Naive B cell (primary cell): ENCODE results near the gene PPFIA2. TPM values are rescaled to one million over a fixed set of nuclear protein-coding genes. Genes with fewer than 3 reads are reported as not detected.
"Not testable (repeated sequence)": the region's sequence is repeated elsewhere in the genome, so short reads cannot be mapped to it uniquely, and the experiment has no call there.

Experiments used
- ATAC-seq, 2 donors: fragments of 150-1000 bp; cut with Tn5 transposase; 2 replicates each; pipeline ENCODE4 v1.10.0; 2021; ENCODE audit warnings: low read depth in 2 of 2, mild to moderate bottlenecking in 2 of 2, moderate library complexity in 2 of 2
- DNase-seq: peaks from one replicate; pipeline ENCODE4 v3.0.0; 2022
- H3K27ac Mint-ChIP-seq, 6 donors: one replicate each; pipeline ENCODE4 v1.8.0; 2020 to 2022; ENCODE audit warnings: mild to moderate bottlenecking in 6 of 6, mixed read lengths in 6 of 6, moderate library complexity in 5 of 6, inconsistent platforms in 2 of 6
- H3K27me3 Mint-ChIP-seq, 3 donors: one replicate each; pipeline ENCODE4 v1.8.0; 2021 to 2022; ENCODE audit warnings: mixed read lengths in 3 of 3, mild to moderate bottlenecking in 1 of 3
- H3K36me3 Mint-ChIP-seq, 2 donors: one replicate each; pipeline ENCODE4 v1.8.0; 2020 to 2022; ENCODE audit warnings: mixed read lengths in 2 of 2, inconsistent platforms in 1 of 2, mild to moderate bottlenecking in 1 of 2
- H3K4me1 Mint-ChIP-seq, 3 donors: one replicate each; pipeline ENCODE4 v1.8.0; 2020 to 2022; ENCODE audit warnings: mixed read lengths in 3 of 3, inconsistent platforms in 1 of 3, mild to moderate bottlenecking in 1 of 3, moderate library complexity in 1 of 3
- H3K4me3 Mint-ChIP-seq, 8 donors: one replicate each; pipeline ENCODE4 v1.8.0; 2020 to 2022; ENCODE audit warnings: mild to moderate bottlenecking in 8 of 8, mixed read lengths in 8 of 8, moderate library complexity in 8 of 8, inconsistent platforms in 2 of 8
- H3K9me3 Mint-ChIP-seq, 7 donors: one replicate each; pipeline ENCODE4 v1.8.0; 2020 to 2022; ENCODE audit warnings: mixed read lengths in 7 of 7, mild to moderate bottlenecking in 5 of 7, inconsistent platforms in 2 of 7, moderate library complexity in 1 of 7
- polyA plus RNA-seq, 6 donors: library from polyadenylated mRNA; unstranded; fragments of 300-500 nt; fragmentation: Illumina TruSeq; gene quantifications; one replicate each; pipeline ENCODE4 v1.2.3, GENCODE V29; 2021; ENCODE audit warnings: low read depth in 6 of 6

The PPFIA2 gene
- polyA plus RNA-seq, 6 donors from 2014 or later, result not detected

DNA sequence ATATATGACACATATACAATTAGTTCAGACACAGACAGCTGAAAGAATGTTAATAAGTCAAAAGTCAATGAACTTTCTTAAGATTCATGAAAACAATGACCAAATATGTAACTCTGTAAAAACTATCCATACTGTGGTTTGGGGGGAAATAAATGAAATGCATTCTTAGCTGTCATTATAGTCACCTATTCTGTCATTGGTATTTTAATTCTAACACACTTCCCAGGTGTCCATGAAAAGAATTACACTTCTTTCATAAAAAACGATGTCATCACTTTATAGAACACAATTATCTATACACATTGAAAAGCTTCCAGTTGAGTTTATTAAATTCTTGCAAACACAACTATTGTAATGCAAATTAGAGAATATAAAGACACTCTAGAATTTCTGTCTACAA is 35.8 kb downstream of the PPFIA2 start:
- Mint-ChIP-seq H3K27me3 (no peaks in the 10 kb centered on the region), H3K9me3 (peaks cover 0 to 6% (median 0%) of the 10 kb centered on the region in 7 donors), H3K4me1 (no peaks in the 10 kb centered on the region), H3K4me3 (no peak overlapping the region), H3K27ac (no peak overlapping the region), H3K36me3 (no peaks in the 10 kb centered on the region)
- ATAC-seq (no peak), DNase-seq (no peak)

DNA sequence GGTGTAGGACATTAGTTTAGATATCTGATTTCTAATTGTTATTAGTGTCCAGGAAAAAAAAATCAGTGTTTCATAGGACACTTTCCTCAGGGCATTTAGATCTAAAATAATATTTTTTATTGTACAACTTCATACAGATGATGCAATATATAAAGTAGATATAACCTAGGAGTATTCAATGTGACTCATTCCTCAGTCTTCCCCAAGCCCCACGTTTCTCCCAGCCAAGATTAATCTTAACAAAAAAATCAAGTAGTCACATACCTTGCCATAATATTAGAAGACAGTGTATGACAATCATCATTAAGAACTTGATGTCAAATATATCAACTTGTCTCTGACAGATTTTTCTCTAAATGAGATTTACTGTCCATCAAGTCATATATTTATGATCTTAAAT is 37.1 kb downstream of the PPFIA2 start:
- no peak overlapping the region for H3K27ac Mint-ChIP-seq
- ATAC-seq (no peak), DNase-seq (no peak)
- no peak overlapping the region for H3K4me3 Mint-ChIP-seq
- no peaks in the 10 kb centered on the region for H3K27me3 Mint-ChIP-seq
- peaks cover 0 to 10% (median 0%) of the 10 kb centered on the region in 7 donors for H3K9me3 Mint-ChIP-seq
- H3K36me3 Mint-ChIP-seq, result no peaks in the 10 kb centered on the region
- H3K4me1 Mint-ChIP-seq, result no peaks in the 10 kb centered on the region

DNA sequence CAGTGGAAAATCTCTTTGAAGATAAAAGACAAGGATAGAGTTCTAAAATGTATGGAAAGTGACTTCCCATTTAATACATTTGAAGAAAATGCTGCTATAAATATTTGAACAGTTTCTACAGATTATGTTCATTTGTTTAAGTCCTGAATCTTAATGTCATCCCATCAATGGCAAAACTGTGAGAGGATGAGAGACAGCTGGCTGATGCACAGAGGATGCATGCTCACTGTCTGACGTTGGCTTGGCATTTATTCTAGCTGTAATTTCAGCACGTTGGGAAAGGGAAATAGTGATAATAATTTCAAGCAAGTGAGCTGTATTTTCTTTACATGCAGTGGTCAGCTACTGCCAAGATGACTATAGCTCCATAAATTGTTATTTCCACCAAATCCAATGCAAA is 40.5 kb downstream of the PPFIA2 start:
- no peak overlapping the region for H3K4me3 Mint-ChIP-seq
- no peak overlapping the region for H3K27ac Mint-ChIP-seq
- DNase-seq (no peak), ATAC-seq (no peak)
- H3K36me3 Mint-ChIP-seq, result no peaks in the 10 kb centered on the region
- H3K27me3 Mint-ChIP-seq, result no peaks in the 10 kb centered on the region
- peaks cover 0 to 9% (median 0%) of the 10 kb centered on the region in 7 donors for H3K9me3 Mint-ChIP-seq
- H3K4me1 Mint-ChIP-seq, result no peaks in the 10 kb centered on the region

DNA sequence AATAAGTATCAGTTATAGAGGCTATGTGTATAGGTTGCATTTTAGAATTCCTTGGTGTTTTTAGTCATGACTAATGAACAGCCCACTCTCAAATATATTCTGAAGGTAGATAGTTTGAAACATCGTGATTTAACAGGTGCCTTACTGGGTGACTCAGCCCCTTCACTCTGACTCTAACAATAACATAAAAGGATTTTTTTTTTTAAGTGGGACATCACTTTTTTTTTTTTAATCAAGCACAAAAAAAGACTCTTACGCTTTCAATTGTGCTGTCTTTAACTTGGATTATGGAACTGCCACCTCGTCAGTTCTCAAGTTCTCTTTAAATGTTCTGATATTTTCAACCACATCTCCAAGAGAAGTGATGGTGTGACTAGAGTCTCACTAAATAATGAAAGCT is 46.6 kb downstream of the PPFIA2 start:
- H3K36me3 Mint-ChIP-seq, result no peaks in the 10 kb centered on the region
- H3K27ac Mint-ChIP-seq, result no peak overlapping the region
- no peak for ATAC-seq
- H3K4me1 Mint-ChIP-seq, result no peaks in the 10 kb centered on the region
- H3K4me3 Mint-ChIP-seq, result no peak overlapping the region
- DNase-seq, result no peak
- H3K9me3 Mint-ChIP-seq, result peaks cover 0 to 6% (median 0%) of the 10 kb centered on the region in 7 donors
- no peaks in the 10 kb centered on the region for H3K27me3 Mint-ChIP-seq

DNA sequence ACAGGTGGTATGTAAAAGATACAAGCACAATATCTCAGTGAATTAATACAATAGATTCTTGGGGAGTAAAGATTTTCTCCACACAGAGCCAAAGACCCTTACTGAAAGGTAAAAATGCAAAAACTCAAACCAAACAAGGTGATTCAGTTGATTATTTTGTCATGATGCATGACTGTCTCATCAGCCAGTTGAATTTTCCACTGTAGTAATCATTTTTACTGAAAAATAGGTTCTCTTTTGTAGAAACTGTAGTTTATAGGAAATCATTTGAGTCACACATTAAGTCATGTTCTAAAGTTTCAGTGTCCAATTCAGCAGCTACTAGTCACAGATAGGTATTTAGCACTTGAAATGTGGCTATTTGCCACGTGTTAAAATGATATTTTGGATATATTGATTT is 53.6 kb downstream of the PPFIA2 start:
- Mint-ChIP-seq H3K4me1 (no peaks in the 10 kb centered on the region), H3K4me3 (no peak overlapping the region), H3K9me3 (peaks cover 0 to 4% (median 0%) of the 10 kb centered on the region in 7 donors), H3K27ac (no peak overlapping the region), H3K27me3 (no peaks in the 10 kb centered on the region), H3K36me3 (no peaks in the 10 kb centered on the region)
- ATAC-seq, result no peak
- DNase-seq, result no peak

DNA sequence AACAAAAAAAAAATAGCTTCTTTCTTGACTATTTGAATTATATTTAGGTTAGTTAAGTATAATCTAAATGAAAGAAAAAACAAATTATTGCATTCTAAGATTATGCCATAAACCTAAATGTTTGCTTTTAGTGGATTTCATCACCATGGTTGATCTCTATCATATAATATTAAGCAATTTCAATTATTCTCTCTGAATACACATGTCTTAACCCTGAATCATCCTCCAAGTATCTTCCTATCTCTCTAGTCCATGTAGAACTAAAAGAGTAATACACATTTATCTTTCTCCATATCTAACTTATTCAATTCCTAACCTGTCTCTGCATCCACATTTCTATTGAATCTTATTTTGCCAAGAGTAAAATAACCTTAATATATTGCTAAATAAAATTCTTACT is 59.6 kb downstream of the PPFIA2 start:
- no peaks in the 10 kb centered on the region for H3K27me3 Mint-ChIP-seq
- no peak overlapping the region for H3K4me3 Mint-ChIP-seq
- H3K27ac Mint-ChIP-seq, result no peak overlapping the region
- peaks cover 0 to 10% (median 0%) of the 10 kb centered on the region in 7 donors for H3K9me3 Mint-ChIP-seq
- H3K4me1 Mint-ChIP-seq, result no peaks in the 10 kb centered on the region
- no peak for DNase-seq
- no peak for ATAC-seq
- H3K36me3 Mint-ChIP-seq, result no peaks in the 10 kb centered on the region

DNA sequence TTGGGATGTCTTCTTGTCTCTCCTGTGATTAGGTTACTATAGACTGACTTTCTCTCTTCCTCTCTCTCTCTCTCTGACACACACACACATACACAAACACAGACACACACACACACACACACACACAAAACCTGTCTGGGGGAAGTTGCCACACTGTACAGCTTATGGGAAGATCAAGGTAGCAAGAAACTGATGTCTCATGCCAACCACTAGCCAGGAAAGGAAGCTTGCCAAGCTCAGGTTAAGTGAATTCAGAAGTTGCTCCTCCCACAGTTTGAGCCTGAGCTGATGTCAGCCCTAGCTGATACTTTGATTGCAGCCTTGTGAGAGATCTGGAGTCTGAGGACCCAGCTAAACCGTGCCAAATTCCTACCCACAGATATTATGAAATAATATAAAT is 67.1 kb downstream of the PPFIA2 start:
- ATAC-seq, result no peak

DNA sequence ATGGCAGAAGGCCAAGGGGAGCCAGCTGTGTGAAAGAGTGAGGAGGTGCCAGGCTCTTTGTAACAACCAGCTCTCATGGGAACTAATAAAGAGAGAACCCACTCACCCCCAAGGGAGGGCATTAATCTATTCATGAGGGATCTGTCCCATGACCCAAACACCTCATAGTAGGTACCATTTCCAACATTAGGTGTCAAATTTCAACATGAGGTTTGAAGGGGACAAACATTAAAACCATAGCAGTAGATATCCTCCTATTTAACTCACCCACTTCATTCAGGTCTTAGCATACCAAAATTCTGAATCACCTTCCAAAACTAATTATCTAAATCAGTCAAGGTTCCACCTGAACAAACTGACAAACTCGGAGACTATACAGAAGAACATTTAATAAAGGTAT is 75.3 kb downstream of the PPFIA2 start:
- ATAC-seq, result no peak
- no peak overlapping the region for H3K4me3 Mint-ChIP-seq
- no peak overlapping the region for H3K27ac Mint-ChIP-seq
- no peak for DNase-seq
- no peaks in the 10 kb centered on the region for H3K4me1 Mint-ChIP-seq
- no peaks in the 10 kb centered on the region for H3K27me3 Mint-ChIP-seq
- no peaks in the 10 kb centered on the region for H3K36me3 Mint-ChIP-seq
- H3K9me3 Mint-ChIP-seq, result peaks cover 0 to 3% (median 1%) of the 10 kb centered on the region in 7 donors

More for the DNA sequence above, 67.1 kb downstream of the PPFIA2 start:
- Mint-ChIP-seq H3K27me3 (no peaks in the 10 kb centered on the region), H3K36me3 (no peaks in the 10 kb centered on the region), H3K27ac (no peak overlapping the region), H3K4me3 (no peak overlapping the region), H3K4me1 (no peaks in the 10 kb centered on the region), H3K9me3 (peaks cover 0 to 10% (median 0%) of the 10 kb centered on the region in 7 donors)
- DNase-seq, result no peak

DNA sequence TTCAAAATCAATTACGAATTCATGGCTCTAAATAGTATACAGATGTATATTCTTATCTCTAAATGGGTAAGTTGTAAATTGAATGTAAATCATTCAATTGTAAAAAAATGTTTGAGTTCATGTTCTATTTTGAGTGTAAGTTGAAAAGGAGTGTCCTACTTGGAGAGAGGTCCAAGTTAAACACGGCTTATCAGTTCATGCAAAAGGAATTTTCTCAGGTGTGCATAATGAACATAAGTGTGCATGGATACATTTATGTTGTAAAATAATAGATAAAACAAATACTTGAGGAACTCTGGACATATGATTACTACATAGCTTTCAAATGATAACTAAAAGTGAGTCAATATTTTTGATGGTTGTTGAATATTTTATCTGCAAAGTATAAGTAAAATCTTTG is 79.5 kb downstream of the PPFIA2 start:
- DNase-seq (no peak), ATAC-seq (no peak)
- H3K36me3 Mint-ChIP-seq, result no peaks in the 10 kb centered on the region
- no peaks in the 10 kb centered on the region for H3K4me1 Mint-ChIP-seq
- no peaks in the 10 kb centered on the region for H3K27me3 Mint-ChIP-seq
- peaks cover 0 to 3% (median 0%) of the 10 kb centered on the region in 7 donors for H3K9me3 Mint-ChIP-seq
- no peak overlapping the region for H3K27ac Mint-ChIP-seq
- no peak overlapping the region for H3K4me3 Mint-ChIP-seq

DNA sequence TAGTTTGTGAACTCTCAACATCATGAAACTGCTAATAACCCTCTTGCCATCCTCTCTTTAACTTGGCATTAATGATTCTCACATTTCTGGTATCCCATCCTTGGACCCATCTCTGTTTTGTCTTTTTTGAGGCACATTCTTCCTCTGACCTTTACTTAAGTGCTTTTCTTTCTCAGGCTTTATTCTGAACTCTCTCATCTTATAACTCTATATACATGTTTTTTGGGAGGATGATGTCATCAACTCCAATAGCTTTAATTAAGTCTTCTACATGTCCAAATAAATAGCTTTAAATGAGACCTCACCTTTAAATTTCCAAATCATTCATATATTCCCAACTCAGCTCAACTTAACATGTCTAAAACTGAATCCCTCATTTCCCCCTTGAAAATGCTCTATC is 88.4 kb downstream of the PPFIA2 start:
- Mint-ChIP-seq H3K4me1 (no peaks in the 10 kb centered on the region), H3K9me3 (peaks cover 0 to 4% (median 0%) of the 10 kb centered on the region in 7 donors), H3K36me3 (no peaks in the 10 kb centered on the region), H3K27ac (no peak overlapping the region), H3K27me3 (no peaks in the 10 kb centered on the region), H3K4me3 (no peak overlapping the region)
- DNase-seq, result no peak
- ATAC-seq, result no peak

DNA sequence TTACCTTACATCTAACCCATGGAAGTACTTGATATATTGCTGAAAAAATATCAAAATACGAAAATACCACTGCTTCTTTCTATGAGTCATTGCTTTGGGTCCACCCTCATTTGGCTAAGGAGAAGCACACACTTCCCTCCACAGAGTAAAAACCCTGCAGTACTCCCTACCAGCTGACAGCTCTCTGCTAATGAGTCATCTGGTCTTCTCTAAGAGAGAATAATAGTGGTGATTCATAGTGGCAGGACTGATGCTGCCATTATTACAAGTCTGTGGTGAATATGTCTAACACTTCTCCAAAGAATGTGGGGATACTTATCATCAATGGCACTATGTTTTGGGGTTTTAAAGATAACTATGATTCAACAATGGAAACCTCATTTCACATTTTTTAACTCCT is 90.7 kb downstream of the PPFIA2 start:
- H3K27me3 Mint-ChIP-seq, result no peaks in the 10 kb centered on the region
- no peaks in the 10 kb centered on the region for H3K4me1 Mint-ChIP-seq
- peaks cover 0 to 9% (median 1%) of the 10 kb centered on the region in 7 donors for H3K9me3 Mint-ChIP-seq
- no peak for ATAC-seq
- DNase-seq, result no peak
- H3K36me3 Mint-ChIP-seq, result no peaks in the 10 kb centered on the region
- H3K4me3 Mint-ChIP-seq, result no peak overlapping the region
- H3K27ac Mint-ChIP-seq, result no peak overlapping the region

DNA sequence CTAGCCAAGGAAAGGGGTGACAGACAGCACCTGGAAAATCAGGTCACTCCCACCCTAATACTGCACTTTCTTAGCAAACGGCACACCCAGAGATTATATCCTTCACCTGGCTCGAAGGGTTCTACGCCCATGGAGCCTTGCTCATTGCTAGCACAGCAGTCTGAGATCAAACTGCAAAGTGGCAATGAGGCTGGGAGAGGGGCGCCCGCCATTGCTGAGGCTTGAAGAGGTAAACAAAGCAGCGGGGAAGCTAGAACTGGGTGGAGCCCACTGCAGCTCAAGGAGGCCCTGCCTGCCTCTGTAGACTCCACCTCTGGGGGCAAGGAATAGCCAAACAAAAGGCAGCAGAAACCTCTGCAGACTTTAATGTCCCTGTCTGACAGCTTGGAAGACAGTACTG is 99.8 kb downstream of the PPFIA2 start:
- not testable (repeated sequence) for ATAC-seq, H3K27me3 Mint-ChIP-seq, H3K4me1 Mint-ChIP-seq, H3K9me3 Mint-ChIP-seq, H3K27ac Mint-ChIP-seq, H3K4me3 Mint-ChIP-seq, H3K36me3 Mint-ChIP-seq, DNase-seq

DNA sequence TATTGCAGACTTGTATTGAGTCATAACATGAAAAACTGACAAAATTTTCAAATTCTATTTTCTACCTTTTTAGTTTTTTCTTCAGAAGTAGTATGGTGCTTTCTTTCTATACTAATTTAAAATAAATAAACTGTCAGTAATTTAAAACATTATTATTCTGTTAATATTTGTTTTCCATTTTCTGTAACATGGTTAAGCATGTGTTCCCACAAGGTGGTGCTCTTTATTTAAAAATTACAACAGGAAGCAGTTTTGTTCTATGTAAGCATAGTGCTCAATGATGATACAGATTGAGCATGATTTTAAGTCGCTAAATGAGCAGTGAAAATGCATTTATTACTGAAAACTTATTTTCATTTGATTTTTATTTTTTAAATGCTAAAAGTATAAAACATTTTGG is 114.6 kb downstream of the PPFIA2 start:
- no peak overlapping the region for H3K27ac Mint-ChIP-seq
- H3K36me3 Mint-ChIP-seq, result no peaks in the 10 kb centered on the region
- H3K4me3 Mint-ChIP-seq, result no peak overlapping the region
- DNase-seq (no peak), ATAC-seq (no peak)
- H3K27me3 Mint-ChIP-seq, result no peaks in the 10 kb centered on the region
- H3K9me3 Mint-ChIP-seq, result peaks cover 0 to 1% (median 0%) of the 10 kb centered on the region in 7 donors
- H3K4me1 Mint-ChIP-seq, result no peaks in the 10 kb centered on the region

DNA sequence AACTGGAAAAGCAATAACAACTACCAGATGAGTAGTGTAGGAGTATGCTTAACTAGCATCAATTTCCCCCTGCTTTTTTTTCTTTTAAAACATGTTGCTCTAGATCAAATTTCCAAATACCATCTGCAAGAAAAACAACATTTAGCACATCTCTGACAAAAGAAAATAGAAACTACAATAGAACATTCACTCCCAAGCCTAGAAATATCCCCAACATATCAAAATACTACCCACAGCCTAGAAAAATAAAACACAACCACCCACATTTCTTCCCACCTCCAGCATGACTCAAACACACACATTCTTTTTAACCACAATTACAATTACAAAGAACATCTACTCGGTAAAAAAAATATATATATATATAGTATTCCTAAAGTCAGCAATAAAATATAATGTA is 120.0 kb downstream of the PPFIA2 start:
- no peak for ATAC-seq
- H3K27me3 Mint-ChIP-seq, result no peaks in the 10 kb centered on the region
- no peak overlapping the region for H3K4me3 Mint-ChIP-seq
- no peaks in the 10 kb centered on the region for H3K36me3 Mint-ChIP-seq
- H3K9me3 Mint-ChIP-seq, result peaks cover 0 to 2% (median 0%) of the 10 kb centered on the region in 7 donors
- no peaks in the 10 kb centered on the region for H3K4me1 Mint-ChIP-seq
- no peak for DNase-seq
- no peak overlapping the region for H3K27ac Mint-ChIP-seq

DNA sequence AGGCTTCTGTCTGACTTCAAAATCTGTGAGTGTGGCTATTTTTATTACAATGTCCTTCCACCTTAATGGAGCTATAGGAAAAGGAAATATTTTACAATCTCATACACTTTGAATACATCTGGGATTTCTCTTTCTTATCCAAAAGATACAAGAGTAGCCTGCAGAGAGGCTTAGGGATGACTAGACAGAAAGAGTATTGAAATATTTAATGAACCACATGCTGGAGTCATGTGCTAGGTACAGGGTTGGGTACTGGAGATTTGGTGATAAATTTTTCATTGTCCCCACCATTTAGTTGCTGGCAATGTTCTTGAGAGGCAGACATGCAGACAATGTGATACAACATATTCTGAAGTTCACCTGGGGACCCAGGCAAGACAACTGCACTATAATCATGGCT is 126.0 kb downstream of the PPFIA2 start:
- ATAC-seq, result no peak
- Mint-ChIP-seq H3K4me3 (no peak overlapping the region), H3K9me3 (peaks cover 0 to 1% (median 0%) of the 10 kb centered on the region in 7 donors), H3K36me3 (no peaks in the 10 kb centered on the region), H3K27ac (no peak overlapping the region), H3K4me1 (no peaks in the 10 kb centered on the region), H3K27me3 (no peaks in the 10 kb centered on the region)
- DNase-seq, result no peak
